Rectal smooth muscle tissue (tissue), 1 donor: ENCODE results near the gene NR2C1.
A peak's percentile ranks its signal among the peaks of the same experiment; 100 is the strongest.

Source experiments
- H3K27ac ChIP-seq: one replicate; pipeline ENCODE4 v1.7.0; 2013; ENCODE audit warnings: low read depth, low read length, inconsistent platforms
- H3K27me3 ChIP-seq: one replicate; pipeline ENCODE4 v1.7.0; 2013; ENCODE audit warnings: low read length; ENCODE audit not compliant: control insufficient read depth, insufficient read depth
- H3K36me3 ChIP-seq: one replicate; pipeline ENCODE4 v1.7.0; 2013; ENCODE audit warnings: low read length; ENCODE audit not compliant: control insufficient read depth, insufficient read depth
- H3K4me1 ChIP-seq: one replicate; pipeline ENCODE4 v1.7.0; 2013; ENCODE audit warnings: low read length; ENCODE audit not compliant: control insufficient read depth, insufficient read depth
- H3K4me3 ChIP-seq: one replicate; pipeline ENCODE4 v1.7.0; 2013; ENCODE audit warnings: low read length
- H3K9ac ChIP-seq: one replicate; pipeline ENCODE4 v1.7.0; 2013; ENCODE audit warnings: low read length

Gene NR2C1

DNA sequence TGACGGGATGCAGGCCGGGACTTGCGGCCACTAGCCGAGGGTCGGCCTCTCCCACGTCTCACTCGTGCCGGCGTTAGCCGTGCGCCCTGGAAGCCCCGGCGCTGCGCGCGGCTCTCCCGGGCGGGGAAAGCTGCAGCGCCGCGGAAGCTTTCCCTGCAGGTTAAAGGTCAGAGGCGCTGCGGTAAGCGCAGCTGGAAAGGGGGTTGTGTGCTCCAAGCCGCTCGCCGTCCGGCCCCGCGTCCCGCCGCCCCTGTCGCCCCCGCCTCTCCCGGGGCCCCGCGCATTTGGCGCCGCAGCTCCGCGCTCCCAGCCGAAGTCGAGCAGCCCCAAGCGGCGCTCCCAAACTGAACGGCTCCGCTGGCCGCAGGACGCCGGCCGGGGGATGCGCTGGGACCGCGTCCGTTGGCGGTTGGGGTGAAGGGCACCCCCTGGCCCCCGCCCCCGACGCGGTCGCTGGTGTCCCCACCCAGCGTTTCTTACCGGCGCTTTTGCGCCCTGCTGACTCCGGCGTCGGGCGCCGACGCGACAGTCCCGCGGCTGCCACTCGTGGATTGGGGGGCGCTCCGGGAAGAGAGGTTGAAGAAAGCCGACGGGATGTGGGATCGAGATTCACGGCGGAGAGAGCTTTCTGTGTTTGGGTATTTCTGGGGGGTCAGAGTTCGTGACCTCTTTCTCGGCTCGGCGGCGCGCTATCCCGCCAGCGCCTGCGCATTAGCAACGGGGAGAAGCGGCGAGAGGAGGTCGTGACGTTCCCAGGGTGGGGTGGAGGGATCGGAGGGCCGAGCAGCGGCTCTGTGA, at the start of gene NR2C1:
Gene NR2C1 (minus strand): TSS at position 719 of the 798 bp plus-strand sequence. CDS start 6,234 bp downstream, outside the sequence.
- H3K4me1 ChIP-seq = no peaks in the 10 kb centered on the region
- peak within 1 kb of the TSS; percentile 59 for H3K9ac ChIP-seq
- no peaks in the 10 kb centered on the region for H3K36me3 ChIP-seq
- no peaks in the 10 kb centered on the region for H3K27me3 ChIP-seq
- H3K27ac ChIP-seq = peak within 1 kb of the TSS; percentile 83
- H3K4me3 ChIP-seq = peak within 1 kb of the TSS; percentile 88

- Histone ChIP-seq H3K27me3 (no peaks in the 10 kb centered on the region), H3K27ac (no peak overlapping the region), H3K4me1 (peaks cover 10% of the 10 kb centered on the region), H3K36me3 (no peaks in the 10 kb centered on the region), H3K4me3 (no peak overlapping the region), H3K9ac (no peak overlapping the region)
Observed at GRCh38 chr12:95118788-95119179, 45.4 kb upstream of the NR2C1 start.

DNA sequence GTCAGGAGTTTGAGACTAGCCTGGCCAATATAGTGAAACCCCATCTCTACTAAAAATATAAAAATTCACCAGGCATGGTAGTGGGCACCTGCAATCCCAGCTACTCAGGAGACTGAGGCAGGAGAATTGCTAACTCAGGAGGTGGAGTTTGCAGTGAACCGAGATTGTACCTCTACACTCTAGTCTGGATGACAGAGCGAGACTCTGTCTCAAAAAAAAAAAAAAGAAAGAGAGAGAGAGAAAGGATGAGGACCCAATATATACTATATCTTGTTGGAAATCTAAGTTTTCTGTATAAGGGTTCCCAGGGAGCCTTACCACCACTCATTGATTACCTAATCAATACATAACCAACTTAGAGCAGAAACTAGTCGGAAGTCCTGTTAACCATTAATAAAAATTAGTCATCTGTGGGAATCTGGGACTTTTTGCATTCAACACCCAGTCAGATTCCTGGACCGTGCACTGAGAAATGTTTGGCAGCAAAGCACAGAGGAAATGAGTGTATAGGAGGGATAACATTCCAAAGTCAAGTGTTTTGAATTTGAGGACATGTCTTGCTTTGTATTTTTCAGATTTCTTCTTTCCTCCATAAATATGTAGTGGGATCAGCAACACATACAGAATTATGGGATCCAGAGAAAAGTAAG, 44.8 kb upstream of the NR2C1 start:
- Histone ChIP-seq H3K4me1 (peaks cover 10% of the 10 kb centered on the region), H3K9ac (no peak overlapping the region), H3K27me3 (no peaks in the 10 kb centered on the region), H3K36me3 (no peaks in the 10 kb centered on the region), H3K27ac (no peak overlapping the region), H3K4me3 (no peak overlapping the region)

DNA sequence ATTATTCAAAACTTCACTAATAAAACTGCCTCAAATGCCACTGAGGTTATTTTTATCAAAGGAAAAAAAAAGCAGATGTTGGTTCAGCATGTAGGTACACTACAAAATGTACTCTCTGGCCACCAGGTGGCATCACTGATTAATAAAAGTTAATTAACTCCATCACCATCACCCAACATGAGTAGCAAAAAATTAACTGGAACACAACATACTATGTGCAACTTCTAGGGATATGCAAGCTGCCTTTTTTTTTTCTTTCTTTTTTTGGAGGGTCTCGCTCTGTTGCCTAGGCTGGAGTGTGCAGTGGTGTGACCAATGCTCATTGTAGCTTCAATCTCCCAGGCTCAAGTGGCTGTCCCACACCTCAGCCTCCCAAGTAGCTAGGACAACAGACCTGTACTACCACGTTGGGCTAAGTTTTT, 43.8 kb upstream of the NR2C1 start:
- no peaks in the 10 kb centered on the region for H3K27me3 ChIP-seq

GRCh38 chr12:95116773-95117172, 43.4 kb upstream of the NR2C1 start:
- H3K27ac ChIP-seq = peak overlapping the region; percentile 68
- H3K27me3 ChIP-seq = no peaks in the 10 kb centered on the region
- H3K9ac ChIP-seq = no peak overlapping the region
- peaks cover 10% of the 10 kb centered on the region for H3K4me1 ChIP-seq
- no peaks in the 10 kb centered on the region for H3K36me3 ChIP-seq
- no peak overlapping the region for H3K4me3 ChIP-seq

More for the DNA sequence above, 43.8 kb upstream of the NR2C1 start:
- peaks cover 10% of the 10 kb centered on the region for H3K4me1 ChIP-seq
- H3K4me3 ChIP-seq = no peak overlapping the region
- no peak overlapping the region for H3K9ac ChIP-seq
- peak overlapping the region; percentile 68 for H3K27ac ChIP-seq
- H3K36me3 ChIP-seq = no peaks in the 10 kb centered on the region

DNA sequence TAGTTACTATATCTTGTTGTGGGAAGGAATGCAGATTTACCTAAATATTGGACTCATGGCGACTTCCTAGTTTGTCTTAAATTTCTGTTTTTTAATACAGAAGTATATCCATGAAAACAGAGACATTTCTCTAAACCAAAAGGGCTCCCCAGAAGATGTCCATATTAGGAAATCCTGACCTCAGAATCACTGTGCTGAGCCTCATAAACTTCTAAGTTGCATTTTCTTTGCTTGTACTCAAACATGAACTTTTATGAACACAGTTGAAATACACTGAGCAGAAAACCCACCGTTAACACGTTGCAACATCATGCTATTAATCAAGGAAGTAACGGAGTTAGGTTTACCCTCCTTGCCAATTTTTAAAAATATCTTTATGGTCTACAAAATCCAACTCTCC, 42.9 kb upstream of the NR2C1 start:
- H3K36me3 ChIP-seq = no peaks in the 10 kb centered on the region
- peak overlapping the region; percentile 68 for H3K27ac ChIP-seq
- H3K4me3 ChIP-seq = no peak overlapping the region
- peaks cover 10% of the 10 kb centered on the region for H3K4me1 ChIP-seq
- no peaks in the 10 kb centered on the region for H3K27me3 ChIP-seq
- H3K9ac ChIP-seq = no peak overlapping the region

- H3K36me3 ChIP-seq = no peaks in the 10 kb centered on the region
- H3K27ac ChIP-seq = peak overlapping the region; percentile 68
Observed at GRCh38 chr12:95115641-95116040, 42.2 kb upstream of the NR2C1 start.

GRCh38 chr12:95114766-95115405, 41.5 kb upstream of the NR2C1 start:
- peaks cover 10% of the 10 kb centered on the region for H3K4me1 ChIP-seq
- H3K27ac ChIP-seq = no peak overlapping the region
- H3K9ac ChIP-seq = no peak overlapping the region
- no peaks in the 10 kb centered on the region for H3K27me3 ChIP-seq
- no peaks in the 10 kb centered on the region for H3K36me3 ChIP-seq
- H3K4me3 ChIP-seq = no peak overlapping the region

More at GRCh38 chr12:95115641-95116040, 42.2 kb upstream of the NR2C1 start:
- Histone ChIP-seq H3K4me3 (no peak overlapping the region), H3K27me3 (no peaks in the 10 kb centered on the region), H3K9ac (no peak overlapping the region), H3K4me1 (peaks cover 10% of the 10 kb centered on the region)

- H3K27ac ChIP-seq = no peak overlapping the region
- H3K36me3 ChIP-seq = no peaks in the 10 kb centered on the region
- H3K9ac ChIP-seq = no peak overlapping the region
- H3K4me3 ChIP-seq = no peak overlapping the region
- no peaks in the 10 kb centered on the region for H3K4me1 ChIP-seq
- H3K27me3 ChIP-seq = no peaks in the 10 kb centered on the region
Observed at GRCh38 chr12:95107362-95107761, 33.9 kb upstream of the NR2C1 start.

GRCh38 chr12:95105540-95105939, 32.1 kb upstream of the NR2C1 start:
- Histone ChIP-seq H3K27me3 (no peaks in the 10 kb centered on the region), H3K27ac (no peak overlapping the region), H3K4me1 (no peaks in the 10 kb centered on the region), H3K4me3 (no peak overlapping the region), H3K9ac (no peak overlapping the region), H3K36me3 (no peaks in the 10 kb centered on the region)

GRCh38 chr12:95104919-95105452, 31.6 kb upstream of the NR2C1 start:
- no peak overlapping the region for H3K9ac ChIP-seq
- H3K4me1 ChIP-seq = no peaks in the 10 kb centered on the region
- H3K36me3 ChIP-seq = no peaks in the 10 kb centered on the region
- no peaks in the 10 kb centered on the region for H3K27me3 ChIP-seq
- no peak overlapping the region for H3K4me3 ChIP-seq
- H3K27ac ChIP-seq = no peak overlapping the region

- H3K4me1 ChIP-seq = no peaks in the 10 kb centered on the region
- no peaks in the 10 kb centered on the region for H3K27me3 ChIP-seq
- H3K9ac ChIP-seq = no peak overlapping the region
- H3K4me3 ChIP-seq = no peak overlapping the region
- H3K27ac ChIP-seq = peak overlapping the region; percentile 14
- H3K36me3 ChIP-seq = no peaks in the 10 kb centered on the region
Observed at GRCh38 chr12:95102916-95103671, 29.7 kb upstream of the NR2C1 start.
